Loucy (cell line): ENCODE measurements around the gene MRM2.

Experiments
- H2AFZ ChIP-seq: fragments of 200-600 bp; sonication (generic); 2 replicates; pipeline ENCODE4 v1.6.0; 2016; ENCODE audit warnings: antibody characterized with exemption, mild to moderate bottlenecking, low read length, moderate library complexity
- H3F3A ChIP-seq: fragments of 200-600 bp; 2 replicates; pipeline ENCODE4 v1.6.0; 2016; ENCODE audit warnings: antibody characterized with exemption, low read depth, mild to moderate bottlenecking
- H3K27me3 ChIP-seq: fragments of 200-600 bp; sonication (generic); 2 replicates; pipeline ENCODE4 v1.6.1; 2014; ENCODE audit warnings: low read length, mild to moderate bottlenecking; ENCODE audit not compliant: insufficient read depth, poor library complexity, severe bottlenecking
- H3K36me3 ChIP-seq: fragments of 200-600 bp; sonication (generic); 2 replicates; pipeline ENCODE4 v1.6.1; 2016; ENCODE audit warnings: low read length; ENCODE audit not compliant: insufficient read depth
- H3K4me1 ChIP-seq: fragments of 200-600 bp; sonication (generic); 2 replicates; pipeline ENCODE4 v1.5.1; 2014; ENCODE audit warnings: low read length, mild to moderate bottlenecking; ENCODE audit not compliant: insufficient read depth, poor library complexity, severe bottlenecking
- H3K4me2 ChIP-seq: fragments of 200-600 bp; sonication (generic); 2 replicates; pipeline ENCODE4 v1.6.0; 2014; ENCODE audit warnings: antibody characterized with exemption, low read length, low read depth, mild to moderate bottlenecking; ENCODE audit not compliant: poor library complexity, severe bottlenecking
- H3K4me3 ChIP-seq: fragments of 200-600 bp; sonication (generic); 2 replicates; pipeline ENCODE4 v1.5.1; 2014; ENCODE audit warnings: low read length, mild to moderate bottlenecking, mixed read lengths; ENCODE audit not compliant: poor library complexity, severe bottlenecking
- H3K79me2 ChIP-seq: fragments of 200-600 bp; sonication (generic); 2 replicates; pipeline ENCODE4 v1.6.1; 2014; ENCODE audit warnings: low read length; ENCODE audit not compliant: insufficient read depth
- H3K9ac ChIP-seq: fragments of 200-600 bp; sonication (generic); 2 replicates; pipeline ENCODE4 v1.6.0; 2014; ENCODE audit warnings: mild to moderate bottlenecking, low read depth, low read length, moderate library complexity; ENCODE audit not compliant: poor library complexity, severe bottlenecking
- H3K9me2 ChIP-seq: fragments of 200-600 bp; sonication (generic); replicated peaks from 2 replicates; pipeline ENCODE4 v1.6.1; 2016; ENCODE audit warnings: low read depth, low read length, mixed read lengths
- H3K9me3 ChIP-seq: fragments of 200-600 bp; sonication (generic); 2 replicates; pipeline ENCODE4 v1.6.1; 2014; ENCODE audit warnings: mild to moderate bottlenecking, antibody characterized with exemption, low read length, low read depth; ENCODE audit not compliant: insufficient read depth
- H4K20me1 ChIP-seq: fragments of 200-600 bp; sonication (generic); 2 replicates; pipeline ENCODE4 v1.6.0; 2014; ENCODE audit warnings: antibody characterized with exemption, low read length, mild to moderate bottlenecking; ENCODE audit not compliant: insufficient read depth, poor library complexity, severe bottlenecking
- CTCF ChIP-seq: fragments of 200-600 bp; sonication (generic); conservative IDR thresholded peaks from 2 replicates; pipeline ENCODE4 v1.5.1; 2014; ENCODE audit warnings: mild to moderate bottlenecking, antibody characterized with exemption, low read length
- EZH2phosphoT487 ChIP-seq: fragments of 200-600 bp; IDR thresholded peaks from 2 replicates; pipeline ENCODE4 v1.6.1; 2018; ENCODE audit warnings: antibody characterized with exemption, mild to moderate bottlenecking, moderate library complexity, borderline replicate concordance

The MRM2 gene

GRCh38 chr7:2231992-2232765, 9.8 kb downstream of the MRM2 start:
- H3K4me2 ChIP-seq = peak overlapping the region; percentile 93
- H3K9ac ChIP-seq = peak overlapping the region; percentile 94
- no peaks in the 10 kb centered on the region for H3K9me3 ChIP-seq
- peaks cover 19% of the 10 kb centered on the region; the same call in 1 of the 2 replicates for H3K36me3 ChIP-seq
- H3K4me3 ChIP-seq = peak overlapping the region; percentile 96
- H3K4me1 ChIP-seq = peaks cover 25% of the 10 kb centered on the region
- peaks cover 49% of the 10 kb centered on the region for H3K79me2 ChIP-seq
- H4K20me1 ChIP-seq = peaks cover 19% of the 10 kb centered on the region
- H3F3A ChIP-seq = peaks cover 9% of the 10 kb centered on the region; the same call in 1 of the 2 replicates
- H3K27me3 ChIP-seq = no peaks in the 10 kb centered on the region
- TF ChIP-seq CTCF = no peak
- TF ChIP-seq EZH2phosphoT487 = no peak
- no peaks in the 10 kb centered on the region for H3K9me2 ChIP-seq
- H2AFZ ChIP-seq = peak overlapping the region; percentile 88

GRCh38 chr7:2230882-2231281, 11.1 kb downstream of the MRM2 start:
- H3K9ac ChIP-seq = peak overlapping the region; percentile 94
- H3K4me3 ChIP-seq = peak overlapping the region; percentile 47
- TF ChIP-seq CTCF = no peak
- no peak for TF ChIP-seq EZH2phosphoT487
- H3K79me2 ChIP-seq = peaks cover 56% of the 10 kb centered on the region
- H3K4me2 ChIP-seq = peak overlapping the region; percentile 93
- H2AFZ ChIP-seq = no peak overlapping the region
- H4K20me1 ChIP-seq = peaks cover 19% of the 10 kb centered on the region
- H3K27me3 ChIP-seq = no peaks in the 10 kb centered on the region
- H3K9me3 ChIP-seq = no peaks in the 10 kb centered on the region
- H3K36me3 ChIP-seq = peaks cover 30% of the 10 kb centered on the region; the same call in 1 of the 2 replicates
- H3K4me1 ChIP-seq = peaks cover 25% of the 10 kb centered on the region
- no peaks in the 10 kb centered on the region for H3K9me2 ChIP-seq
- peaks cover 9% of the 10 kb centered on the region; the same call in 1 of the 2 replicates for H3F3A ChIP-seq

GRCh38 chr7:2230226-2230625, 11.8 kb downstream of the MRM2 start:
- H3K9ac ChIP-seq = peak overlapping the region; percentile 94
- H2AFZ ChIP-seq = no peak overlapping the region
- H3K4me1 ChIP-seq = peaks cover 25% of the 10 kb centered on the region
- H3K9me2 ChIP-seq = no peaks in the 10 kb centered on the region
- H4K20me1 ChIP-seq = peaks cover 19% of the 10 kb centered on the region
- H3K79me2 ChIP-seq = peaks cover 61% of the 10 kb centered on the region
- peak overlapping the region; percentile 93 for H3K4me2 ChIP-seq
- peaks cover 9% of the 10 kb centered on the region; the same call in 1 of the 2 replicates for H3F3A ChIP-seq
- peaks cover 32% of the 10 kb centered on the region; the same call in 1 of the 2 replicates for H3K36me3 ChIP-seq
- peak overlapping the region; percentile 47 for H3K4me3 ChIP-seq
- H3K9me3 ChIP-seq = no peaks in the 10 kb centered on the region
- no peak for TF ChIP-seq CTCF
- no peak for TF ChIP-seq EZH2phosphoT487
- no peaks in the 10 kb centered on the region for H3K27me3 ChIP-seq
